ENCODE measurements around the gene POU3F4. TPM values are rescaled to one million over a fixed set of nuclear protein-coding genes. Genes with fewer than 3 reads are reported as not detected.

POU3F4 gene
- total RNA-seq (2014; rRNA removed): not detected in 2 replicates
- Bru-seq, nascent RNA: not detected
- BruChase-seq, experiment 1, labeled RNA remaining after a 6-hour chase: not detected
- not detected for BruChase-seq, experiment 2, labeled RNA remaining after a 2-hour chase
- long read RNA-seq: 0 reads

GRCh38 chrX:83508006-83508405, at the start of gene POU3F4:
TSS of gene POU3F4 (plus strand) at chrX:83508290. CDS start at chrX:83508325, 35 bp downstream.
- H3K4me3 ChIP-seq (ENCODE audit: low read length): no peak within 1 kb of the TSS
- no peak within 1 kb of the TSS for H3K9ac ChIP-seq (ENCODE audit: low read length)
- H3K27ac ChIP-seq (ENCODE audit: low read length): no peak within 1 kb of the TSS
- H2AFZ ChIP-seq (ENCODE audit: low read length): no peak within 1 kb of the TSS
- no peak within 1 kb of the TSS for H3K4me2 ChIP-seq (ENCODE audit: low read length)
- H3K9me3 ChIP-seq (ENCODE audit: low read length): no peaks in the 10 kb centered on the region
- POLR2A ChIA-PET (ENCODE audit: unreplicated experiment): no interaction called here
- DNase-seq (no peak), ATAC-seq (no peak)
- no peaks in the 10 kb centered on the region for H3K79me2 ChIP-seq (ENCODE audit: low read length)
- H3K9me2 ChIP-seq (replicated peaks; ENCODE audit: low read length): no peaks in the 10 kb centered on the region
- H4K20me1 ChIP-seq (ENCODE audit: low read length): no peaks in the 10 kb centered on the region
- H3K36me3 ChIP-seq (ENCODE audit: low read depth, low read length): no peaks in the 10 kb centered on the region
- H3K27me3 ChIP-seq (ENCODE audit: low read length): peaks cover 38% of the 10 kb centered on the region
- no peaks in the 10 kb centered on the region for H3F3A ChIP-seq (ENCODE audit: low read length, unreplicated experiment)
- CTCF ChIA-PET: no interaction called here
- H3K4me1 ChIP-seq (ENCODE audit: insufficient read depth, low read length): no peaks in the 10 kb centered on the region
- intact Hi-C loops (cut with micrococcal nuclease): no loop called here
- TF ChIP-seq CTCF (conservative IDR thresholded peaks at IDR 0.05; ENCODE audit: low read depth, low read length) (no peak), EZH2phosphoT487 (IDR thresholded peaks at IDR 0.05; ENCODE audit: borderline replicate concordance, low read length) (no peak), EZH2 (IDR thresholded peaks at IDR 0.05; ENCODE audit: low read length, unreplicated experiment) (no peak)
- BruUV-seq (replicated peaks): no TSS peak

GRCh38 chrX:83469551-83469950, 38.5 kb upstream of the POU3F4 start:
- BruUV-seq (replicated peaks): no TSS peak
- DNase-seq: peak; percentile 49

More at GRCh38 chrX:83469551-83469950, 38.5 kb upstream of the POU3F4 start:
- Histone ChIP-seq H2AFZ (ENCODE audit: low read length) (no peak overlapping the region), H3K9ac (ENCODE audit: low read length) (no peak overlapping the region), H3K9me2 (replicated peaks; ENCODE audit: low read length) (no peaks in the 10 kb centered on the region), H3K27me3 (ENCODE audit: low read length) (no peaks in the 10 kb centered on the region), H4K20me1 (ENCODE audit: low read length) (no peaks in the 10 kb centered on the region), H3K9me3 (ENCODE audit: low read length) (no peaks in the 10 kb centered on the region), H3K4me2 (ENCODE audit: low read length) (no peak overlapping the region), H3K27ac (ENCODE audit: low read length) (no peak overlapping the region), H3F3A (ENCODE audit: low read length, unreplicated experiment) (no peaks in the 10 kb centered on the region), H3K79me2 (ENCODE audit: low read length) (no peaks in the 10 kb centered on the region), H3K4me1 (ENCODE audit: insufficient read depth, low read length) (no peaks in the 10 kb centered on the region), H3K36me3 (ENCODE audit: low read depth, low read length) (no peaks in the 10 kb centered on the region), H3K4me3 (ENCODE audit: low read length) (no peak overlapping the region)
- intact Hi-C loops (cut with micrococcal nuclease): loop anchor here (1.0 to 2.0 kb wide), 3 partner anchors 61 to 465 kb away; no protein-coding TSS in a partner anchor
- CTCF ChIA-PET: interaction anchor here (1.1 kb wide), 1 partner anchor 166 kb away, joined by 7 read pairs; no protein-coding TSS in a partner anchor
- no peak for TF ChIP-seq EZH2phosphoT487 (IDR thresholded peaks at IDR 0.05; ENCODE audit: borderline replicate concordance, low read length)
- TF ChIP-seq EZH2 (IDR thresholded peaks at IDR 0.05; ENCODE audit: low read length, unreplicated experiment): no peak
- peak; percentile 64 for TF ChIP-seq CTCF (conservative IDR thresholded peaks at IDR 0.05; ENCODE audit: low read depth, low read length)
- peak; percentile 57; the same call in 1 of the 2 replicates for ATAC-seq
- POLR2A ChIA-PET (ENCODE audit: unreplicated experiment): no interaction called here
